A673 (cell line): ENCODE results near the gene EPAS1. TPM values are rescaled to one million over a fixed set of nuclear protein-coding genes. Genes with fewer than 3 reads are reported as not detected.

Experiments used
- BruUV-seq: library from RNA; stranded (reverse); fragments of 400-500 nt; replicated peaks from 2 replicates; lab custom pipeline; 2021; lab: Mats Ljungman, UMichigan
- CTCF ChIA-PET: fragments of 300-600 bp; sonication (Branson Sonifier 250); formaldehyde crosslinking; loops from one replicate; lab custom pipeline; 2022; ENCODE audit warnings: antibody characterized with exemption; lab: Charles Lee
- POLR2A ChIA-PET: fragments of 300-600 bp; sonication (Branson Sonifier 250); formaldehyde crosslinking; loops from one replicate; lab custom pipeline; 2022; ENCODE audit warnings: antibody characterized with exemption; ENCODE audit not compliant: low non-redundant PET; lab: Charles Lee
- DNase-seq: peaks from one replicate; pipeline ENCODE4 v3.0.0-alpha.2; 2015; ENCODE audit warnings: low spot score
- H3K27ac ChIP-seq: fragments of 200-600 bp; sonication (generic); 2 replicates; pipeline ENCODE4 v1.5.1; 2016; ENCODE audit warnings: mixed run types, low read depth, mild to moderate bottlenecking, mixed read lengths, antibody characterized with exemption, low read length; ENCODE audit not compliant: poor library complexity, severe bottlenecking
- H3K27me3 ChIP-seq: fragments of 200-600 bp; sonication (generic); replicated peaks from 2 replicates; pipeline ENCODE4 v1.6.1; 2017; ENCODE audit warnings: mixed run types, low read depth, mild to moderate bottlenecking, mixed read lengths, antibody characterized with exemption, low read length; ENCODE audit not compliant: insufficient read depth, poor library complexity
- H3K36me3 ChIP-seq: fragments of 200-600 bp; sonication (generic); 2 replicates; pipeline ENCODE4 v1.6.1; 2016; ENCODE audit warnings: mixed run types, mild to moderate bottlenecking, mixed read lengths, antibody characterized with exemption, low read length; ENCODE audit not compliant: insufficient read depth, poor library complexity, severe bottlenecking
- H3K4me1 ChIP-seq: fragments of 200-600 bp; sonication (generic); 2 replicates; pipeline ENCODE4 v1.6.1; 2017; ENCODE audit warnings: mixed run types, mild to moderate bottlenecking, mixed read lengths, antibody characterized with exemption, low read length; ENCODE audit not compliant: insufficient read depth, poor library complexity, severe bottlenecking
- H3K4me3 ChIP-seq: fragments of 200-600 bp; sonication (generic); 2 replicates; pipeline ENCODE4 v1.5.1; 2016; ENCODE audit warnings: low read depth, mixed run types, mild to moderate bottlenecking, mixed read lengths, low read length; ENCODE audit not compliant: poor library complexity, severe bottlenecking
- H3K9me3 ChIP-seq: fragments of 200-600 bp; sonication (generic); 2 replicates; pipeline ENCODE4 v1.6.1; 2016; ENCODE audit warnings: mixed run types, low read depth, mild to moderate bottlenecking, mixed read lengths, antibody characterized with exemption, low read length; ENCODE audit not compliant: poor library complexity, severe bottlenecking
- EZH2 ChIP-seq: fragments of 200-600 bp; sonication (generic); IDR thresholded peaks from 2 replicates; pipeline ENCODE4 v1.6.1; 2017; ENCODE audit warnings: borderline replicate concordance, low read depth, mild to moderate bottlenecking, mixed read lengths, antibody characterized with exemption, low read length; ENCODE audit not compliant: poor library complexity, severe bottlenecking
- intact Hi-C: fragments of 100-400 bp; cut with micrococcal nuclease; formaldehyde crosslinking; loops from one replicate; pipeline ENCODE4 v1.10.0; 2022; ENCODE audit not compliant: unreplicated experiment
- total RNA-seq: library from RNA; stranded (reverse); gene quantifications from 2 replicates; pipeline ENCODE4 v1.2.3, GENCODE V29; 2021
- TF ChIP-seq, protein P1 (sequence below): fragments of 300-800, 200-600 bp; sonication (generic); conservative IDR thresholded peaks from 2 replicates; pipeline ENCODE4 v1.5.1; 2017; ENCODE audit warnings: low read depth, mild to moderate bottlenecking, antibody characterized with exemption, low read length, moderate library complexity, mixed read lengths

Gene EPAS1
- total RNA-seq, 1 experiment from 2014 or later = 0.41 TPM

DNA sequence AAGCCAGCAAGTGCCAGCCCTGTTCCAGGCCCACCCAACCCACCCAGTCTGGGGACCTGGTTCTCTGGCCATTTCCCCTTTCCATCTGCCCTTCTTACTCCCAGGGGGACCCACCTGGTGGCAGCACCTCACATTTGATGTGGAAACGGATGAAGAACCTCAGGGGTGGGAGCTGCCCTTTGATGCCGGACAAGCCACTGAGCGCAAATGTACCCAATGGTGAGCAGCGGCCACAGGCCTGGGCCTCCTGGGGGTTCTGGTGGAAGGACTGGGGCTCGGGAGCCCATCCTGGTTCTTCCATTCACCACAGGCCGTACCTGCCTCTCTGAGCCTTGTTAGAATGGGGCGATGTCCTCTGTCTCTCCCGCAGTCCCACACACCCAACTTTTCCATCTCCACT, 84.7 kb downstream of the EPAS1 start:
- intact Hi-C loops = no loop called here
- H3K9me3 ChIP-seq = no peaks in the 10 kb centered on the region
- peaks cover 8% of the 10 kb centered on the region for H3K4me1 ChIP-seq
- TF ChIP-seq EZH2 = no peak
- TF ChIP-seq, protein P1, sequence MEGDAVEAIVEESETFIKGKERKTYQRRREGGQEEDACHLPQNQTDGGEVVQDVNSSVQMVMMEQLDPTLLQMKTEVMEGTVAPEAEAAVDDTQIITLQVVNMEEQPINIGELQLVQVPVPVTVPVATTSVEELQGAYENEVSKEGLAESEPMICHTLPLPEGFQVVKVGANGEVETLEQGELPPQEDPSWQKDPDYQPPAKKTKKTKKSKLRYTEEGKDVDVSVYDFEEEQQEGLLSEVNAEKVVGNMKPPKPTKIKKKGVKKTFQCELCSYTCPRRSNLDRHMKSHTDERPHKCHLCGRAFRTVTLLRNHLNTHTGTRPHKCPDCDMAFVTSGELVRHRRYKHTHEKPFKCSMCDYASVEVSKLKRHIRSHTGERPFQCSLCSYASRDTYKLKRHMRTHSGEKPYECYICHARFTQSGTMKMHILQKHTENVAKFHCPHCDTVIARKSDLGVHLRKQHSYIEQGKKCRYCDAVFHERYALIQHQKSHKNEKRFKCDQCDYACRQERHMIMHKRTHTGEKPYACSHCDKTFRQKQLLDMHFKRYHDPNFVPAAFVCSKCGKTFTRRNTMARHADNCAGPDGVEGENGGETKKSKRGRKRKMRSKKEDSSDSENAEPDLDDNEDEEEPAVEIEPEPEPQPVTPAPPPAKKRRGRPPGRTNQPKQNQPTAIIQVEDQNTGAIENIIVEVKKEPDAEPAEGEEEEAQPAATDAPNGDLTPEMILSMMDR = no peak
- H3K4me3 ChIP-seq = no peak overlapping the region
- no peaks in the 10 kb centered on the region for H3K27me3 ChIP-seq
- no TSS peak for BruUV-seq
- no peak overlapping the region for H3K27ac ChIP-seq
- no peaks in the 10 kb centered on the region for H3K36me3 ChIP-seq
- ChIA-PET CTCF (no interaction called here), POLR2A (no interaction called here)
- DNase-seq = no peak

DNA sequence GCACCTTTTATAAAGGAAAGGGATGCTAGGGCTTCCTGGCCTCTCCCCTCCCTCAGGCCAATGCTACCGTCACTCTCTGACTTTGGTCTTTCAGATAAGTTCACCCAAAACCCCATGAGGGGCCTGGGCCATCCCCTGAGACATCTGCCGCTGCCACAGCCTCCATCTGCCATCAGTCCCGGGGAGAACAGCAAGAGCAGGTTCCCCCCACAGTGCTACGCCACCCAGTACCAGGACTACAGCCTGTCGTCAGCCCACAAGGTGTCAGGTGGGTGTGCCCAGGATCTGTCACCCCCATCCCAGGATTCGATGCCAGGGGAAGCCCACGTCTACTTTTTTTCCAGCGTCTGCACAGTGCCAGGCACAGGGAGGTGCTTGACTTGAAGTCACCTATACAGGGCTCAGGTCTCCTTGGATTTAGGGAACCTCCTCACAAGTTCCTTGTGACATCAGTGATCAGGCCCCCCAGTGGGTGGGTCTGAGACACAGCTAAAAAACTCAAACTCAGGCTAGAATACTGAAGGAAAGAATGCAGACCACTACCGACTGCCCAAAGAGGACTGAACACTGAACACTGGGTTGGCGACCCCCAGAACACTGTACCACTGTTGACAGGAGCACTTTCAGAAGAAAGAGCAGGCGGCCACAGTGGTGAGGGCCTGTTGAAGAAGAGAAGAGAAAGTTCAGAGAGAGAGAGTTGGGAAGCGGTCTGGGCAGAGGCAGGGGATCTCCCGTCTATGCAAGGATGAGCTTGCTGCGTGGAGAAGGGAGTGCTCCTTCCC, 85.3 kb downstream of the EPAS1 start:
- Histone ChIP-seq H3K27ac (no peak overlapping the region), H3K27me3 (no peaks in the 10 kb centered on the region), H3K4me1 (peaks cover 8% of the 10 kb centered on the region), H3K9me3 (no peaks in the 10 kb centered on the region), H3K36me3 (no peaks in the 10 kb centered on the region), H3K4me3 (no peak overlapping the region)
- CTCF ChIA-PET = no interaction called here
- intact Hi-C loops = no loop called here
- BruUV-seq = no TSS peak
- TF ChIP-seq, protein P1 = no peak
- no peak for TF ChIP-seq EZH2
- POLR2A ChIA-PET = no interaction called here
- no peak for DNase-seq

DNA sequence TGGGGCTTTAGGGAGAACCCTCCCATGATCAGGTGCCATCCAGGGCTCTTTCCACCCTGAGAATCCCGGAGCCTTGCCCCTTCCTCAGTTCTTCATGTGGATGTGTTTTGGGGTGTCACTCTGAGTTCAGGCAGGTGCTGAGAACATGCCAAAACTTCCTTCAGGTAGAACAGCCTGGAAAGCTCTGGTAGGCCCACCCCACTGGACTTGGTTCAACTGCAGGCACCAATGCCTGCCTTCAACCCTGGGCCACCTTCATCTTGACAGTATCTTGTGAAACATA, 85.8 kb downstream of the EPAS1 start:
- no peak for DNase-seq
- Histone ChIP-seq H3K27ac (no peak overlapping the region), H3K4me1 (peaks cover 8% of the 10 kb centered on the region), H3K4me3 (no peak overlapping the region), H3K27me3 (no peaks in the 10 kb centered on the region), H3K9me3 (no peaks in the 10 kb centered on the region), H3K36me3 (no peaks in the 10 kb centered on the region)
- TF ChIP-seq, protein P1 = no peak
- CTCF ChIA-PET = no interaction called here
- BruUV-seq = no TSS peak
- intact Hi-C loops = no loop called here
- POLR2A ChIA-PET = no interaction called here
